HG03039 (cell line): ENCODE results near the gene RANBP9.

Experiments
- ATAC-seq: cut with Tn5 transposase; IDR thresholded peaks from one replicate; pipeline ENCODE4 v1.9.1; 2021; ENCODE audit warnings: mild to moderate bottlenecking, moderate library complexity; ENCODE audit not compliant: unreplicated experiment

Gene RANBP9

DNA sequence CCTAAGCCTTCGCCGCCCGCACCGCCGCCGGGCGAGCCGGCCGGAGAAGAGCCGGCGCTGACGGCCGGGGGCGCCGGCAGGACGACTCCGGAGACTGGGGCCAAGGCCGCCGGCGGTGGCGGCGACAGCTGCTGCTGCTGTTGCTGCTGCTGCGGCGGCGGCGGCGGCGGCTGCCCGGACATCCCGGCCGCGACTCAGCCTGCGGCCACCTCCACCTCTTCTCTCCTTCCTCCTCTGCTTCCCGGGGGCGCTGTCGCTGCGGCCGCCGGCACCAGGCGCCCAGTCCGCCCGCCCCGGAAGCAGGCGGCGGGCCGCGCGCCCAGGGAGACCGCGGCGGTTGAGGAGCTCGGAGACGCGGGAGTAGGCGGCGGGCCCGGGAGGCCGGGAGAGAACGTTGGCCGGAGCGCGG lies 307 bp downstream of the RANBP9 start:
- ATAC-seq = peak; percentile 45

GRCh38 chr6:13710552-13711323 lies 897 bp downstream of the RANBP9 start:
- ATAC-seq = peak; percentile 3

- ATAC-seq = no peak
Observed at GRCh38 chr6:13709689-13710551, 1.7 kb downstream of the RANBP9 start.

DNA sequence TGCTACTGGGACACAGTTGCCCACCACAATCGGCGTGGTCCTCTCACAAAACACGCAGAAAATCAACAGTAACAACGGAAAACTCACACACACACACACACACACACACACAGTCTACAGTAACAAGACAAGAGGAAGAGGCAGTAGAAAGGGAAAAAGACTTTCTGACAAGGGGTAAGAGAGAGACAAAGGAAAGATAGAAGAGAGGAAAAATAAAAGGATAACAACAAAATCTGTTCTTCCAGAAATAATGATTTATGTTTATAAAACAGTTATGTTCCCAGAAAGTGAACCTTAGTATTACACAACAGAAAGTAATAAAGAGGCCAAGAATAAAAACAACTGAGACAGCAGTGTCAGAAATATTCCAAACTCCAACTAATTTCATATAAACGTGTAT lies 2.9 kb downstream of the RANBP9 start:
- ATAC-seq = no peak

DNA sequence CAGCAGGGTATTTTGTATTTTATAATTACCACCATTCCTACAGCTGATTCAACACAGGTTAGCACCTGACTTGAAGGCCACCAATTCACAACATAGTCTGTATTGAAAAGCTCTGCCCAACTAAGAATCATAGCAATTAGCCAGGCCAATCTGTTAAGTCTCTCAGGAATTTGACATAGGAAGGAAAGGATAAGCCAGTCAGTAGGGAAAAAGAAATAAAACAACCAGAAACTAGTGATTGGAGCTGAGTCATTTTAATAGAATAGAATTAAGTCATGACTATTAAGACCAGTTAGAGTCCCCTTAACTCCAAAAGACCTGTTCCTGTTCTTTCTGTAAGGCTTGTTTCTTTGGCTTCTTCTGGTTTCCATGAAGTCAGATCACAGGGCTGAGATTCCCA lies 8.1 kb downstream of the RANBP9 start:
- no peak for ATAC-seq

DNA sequence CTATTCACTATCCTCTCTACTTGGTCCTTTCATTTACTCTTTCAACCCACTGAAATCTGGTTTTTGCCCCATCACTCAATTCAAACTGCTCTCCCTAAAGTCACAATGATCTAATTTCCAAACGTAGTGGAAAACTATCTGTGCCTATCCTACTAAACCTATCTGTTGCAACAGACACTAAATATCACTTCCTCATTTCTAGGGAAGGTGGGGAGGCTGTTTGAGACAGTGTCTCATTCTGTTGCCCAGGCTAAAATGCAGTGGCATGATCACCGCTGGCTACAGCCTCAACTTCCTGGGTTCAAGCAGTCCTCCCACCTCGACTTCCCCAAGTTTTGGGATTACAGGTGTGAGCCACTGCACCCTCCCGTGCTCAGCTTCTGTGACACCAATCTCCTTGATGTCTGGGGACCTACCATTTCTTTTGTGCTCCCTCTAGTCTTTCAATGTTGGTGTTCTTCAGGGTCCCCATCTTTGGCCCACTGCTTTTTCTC lies 8.8 kb downstream of the RANBP9 start:
- ATAC-seq = no peak

DNA sequence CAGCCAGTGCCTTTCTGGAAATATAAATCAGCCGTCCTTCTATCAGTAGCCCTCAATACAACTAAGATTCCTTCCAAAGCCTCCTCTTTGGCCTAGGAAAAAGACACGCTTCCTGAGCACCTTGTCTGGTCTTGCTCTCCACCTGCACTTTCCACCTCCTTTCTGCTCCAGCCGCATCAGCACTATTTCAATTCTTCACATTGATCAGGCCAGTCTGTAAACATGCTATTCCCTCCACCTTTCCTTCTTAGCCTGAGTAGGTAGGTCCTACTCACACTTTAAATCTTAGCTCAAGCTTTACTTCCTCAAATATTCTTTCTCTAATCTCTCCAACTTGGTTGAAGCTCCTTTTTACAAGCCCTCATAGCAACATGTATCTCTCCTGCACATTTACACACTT lies 11.4 kb downstream of the RANBP9 start:
- ATAC-seq = no peak

GRCh38 chr6:13698715-13699114 lies 12.9 kb downstream of the RANBP9 start:
- no peak for ATAC-seq

DNA sequence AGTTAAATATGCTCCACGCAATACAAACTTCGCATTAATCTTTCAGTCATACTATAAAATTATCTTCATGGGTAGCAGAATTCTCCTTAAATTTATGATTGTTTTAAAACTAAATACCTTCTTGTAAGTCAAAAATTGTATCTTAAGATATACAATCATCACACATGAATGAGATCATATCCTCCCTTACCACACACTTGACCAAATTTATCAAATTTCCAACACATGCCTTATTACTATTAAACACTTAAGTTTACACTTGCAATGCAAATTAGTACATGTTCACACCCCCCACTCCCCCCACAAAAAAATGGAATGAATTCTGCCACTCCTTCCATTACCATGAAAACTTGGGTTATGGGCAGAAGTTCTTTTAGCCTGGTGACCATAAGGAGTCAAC lies 13.8 kb downstream of the RANBP9 start:
- ATAC-seq = no peak

GRCh38 chr6:13696226-13696625 lies 15.4 kb downstream of the RANBP9 start:
- ATAC-seq = no peak

DNA sequence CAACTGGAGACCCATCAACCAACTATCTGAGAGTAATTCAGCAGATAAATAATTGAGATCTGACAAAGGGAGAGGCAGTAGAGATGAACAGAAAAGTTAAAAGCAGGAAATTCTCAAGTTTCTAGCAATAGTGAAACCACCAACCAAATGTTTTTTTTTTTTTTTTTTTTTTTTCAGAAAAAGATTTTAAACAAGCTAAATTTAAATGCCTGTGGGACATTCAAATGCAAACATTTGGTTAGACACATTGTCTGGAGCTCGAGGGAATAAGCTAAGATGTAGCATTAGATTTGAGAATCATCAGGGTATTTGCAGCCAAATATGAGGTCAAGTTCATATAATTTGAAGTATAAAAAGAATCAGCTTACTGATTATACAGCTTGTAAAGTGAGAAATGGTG lies 16.4 kb downstream of the RANBP9 start:
- no peak for ATAC-seq

GRCh38 chr6:13694562-13694961 lies 17.1 kb downstream of the RANBP9 start:
- ATAC-seq = no peak

DNA sequence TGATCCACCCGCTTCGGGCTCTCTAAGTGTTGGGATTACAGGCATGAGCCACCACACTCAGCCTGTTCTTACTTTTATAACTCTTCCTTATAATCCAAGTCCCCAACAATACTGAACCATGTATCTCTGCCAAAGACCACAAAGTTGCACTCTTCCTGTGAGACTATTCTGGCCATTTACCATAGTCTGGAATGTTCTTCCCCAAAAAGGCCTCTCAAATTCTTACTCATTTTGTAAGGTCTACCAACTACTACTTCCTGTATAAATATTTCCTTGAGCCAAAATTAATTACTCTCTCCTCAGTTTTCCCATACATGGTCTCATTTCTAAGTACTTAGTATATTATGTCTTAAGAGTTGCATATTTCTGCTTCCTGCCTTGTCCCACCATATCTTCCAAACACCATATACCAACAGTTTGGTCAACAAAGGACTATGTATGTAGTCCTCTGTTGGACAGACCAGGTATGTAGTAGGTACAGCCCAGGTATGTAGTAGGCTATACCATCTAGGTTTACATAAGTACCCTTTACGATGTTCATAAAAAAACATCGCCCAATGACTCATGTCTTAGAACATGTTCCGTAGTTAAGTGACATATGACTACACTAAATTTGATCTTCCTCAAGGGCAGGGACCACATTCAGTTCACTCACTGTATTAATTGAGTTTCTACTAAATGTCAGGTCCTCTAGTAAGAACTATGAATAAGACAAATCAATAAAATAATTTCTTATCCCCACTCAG lies 22.0 kb downstream of the RANBP9 start:
- ATAC-seq = no peak

DNA sequence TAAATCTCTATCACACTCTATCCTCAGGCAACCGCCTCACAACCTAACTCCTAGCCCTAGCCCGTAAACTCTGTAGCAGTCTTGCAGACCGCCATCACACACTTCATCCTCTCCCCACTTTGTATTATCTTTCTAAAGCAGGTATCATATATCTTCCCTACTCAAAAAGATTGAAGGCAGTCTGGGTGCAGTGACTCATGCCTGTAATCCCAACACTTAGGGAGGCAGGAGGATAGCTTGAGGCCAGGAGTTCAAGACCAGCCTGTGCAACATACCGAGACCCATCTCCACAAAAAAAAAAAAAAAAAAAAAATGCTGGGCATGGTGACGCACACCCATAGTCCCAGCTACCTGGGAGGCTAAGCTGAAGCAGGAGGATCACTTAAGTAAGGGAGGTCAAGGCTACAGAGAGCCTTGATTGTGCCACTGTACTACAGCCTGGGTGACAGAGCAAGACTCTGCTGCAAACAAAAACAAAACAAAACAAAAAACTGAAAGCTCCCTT lies 22.9 kb downstream of the RANBP9 start:
- no peak for ATAC-seq

GRCh38 chr6:13687917-13688351 lies 23.7 kb downstream of the RANBP9 start:
- no peak for ATAC-seq

DNA sequence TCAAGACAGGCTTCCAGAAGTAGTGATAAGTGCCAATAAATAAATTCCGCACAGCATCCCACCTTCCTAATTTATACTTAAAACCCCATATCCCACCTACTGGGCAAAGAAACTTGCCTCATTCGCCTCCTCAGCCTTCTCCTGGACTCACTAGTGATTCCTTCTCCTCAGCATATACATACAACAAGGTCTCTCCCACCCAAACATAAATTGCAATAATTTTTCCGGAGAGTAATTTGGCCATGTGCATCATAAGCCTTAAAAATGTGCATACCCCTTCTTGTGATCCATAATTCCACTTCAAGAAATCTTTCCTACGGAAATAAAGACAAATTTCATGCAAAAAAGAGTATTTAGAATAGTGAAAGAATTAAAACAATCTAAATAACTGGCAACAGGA lies 26.8 kb downstream of the RANBP9 start:
- ATAC-seq = no peak

DNA sequence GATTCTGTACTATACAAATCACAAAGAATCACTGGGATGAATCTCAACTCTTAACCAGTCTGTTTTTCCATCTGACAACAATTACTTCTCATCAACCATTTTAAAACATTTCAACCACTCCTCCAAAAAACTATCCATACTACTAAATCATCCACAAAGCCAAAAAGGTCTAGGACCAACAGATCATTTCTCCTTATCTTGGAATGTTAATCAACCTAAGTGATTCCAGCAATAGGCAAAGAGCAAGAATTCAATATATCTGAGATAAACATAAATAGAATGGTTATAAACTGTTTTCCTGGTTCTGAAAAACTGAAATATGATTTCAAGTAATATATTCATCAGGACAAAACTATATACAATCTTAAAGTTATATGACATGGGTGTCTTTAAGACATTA lies 28.6 kb downstream of the RANBP9 start:
- ATAC-seq = no peak

DNA sequence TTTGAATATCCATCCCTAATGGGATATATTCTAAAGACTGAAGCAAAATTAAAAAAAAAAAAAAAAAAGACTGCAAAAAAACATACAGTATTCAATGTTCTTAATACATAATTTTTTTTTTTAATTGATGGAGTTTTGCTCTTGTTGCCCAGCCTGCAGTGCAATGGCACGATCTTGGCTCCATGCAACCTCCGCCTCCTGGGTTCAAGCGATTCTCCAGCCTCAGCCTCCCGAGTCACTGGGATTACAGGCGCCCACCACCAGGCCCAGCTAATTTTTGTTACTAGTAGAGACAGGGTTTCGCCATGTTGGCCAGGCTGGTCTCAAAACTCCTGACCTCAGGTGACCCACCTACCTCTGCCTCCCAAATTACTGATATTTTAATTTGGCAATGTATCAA lies 29.3 kb downstream of the RANBP9 start:
- no peak for ATAC-seq

- no peak for ATAC-seq
Observed at GRCh38 chr6:13681305-13682061, 30.2 kb downstream of the RANBP9 start.

GRCh38 chr6:13680448-13680968 lies 31.1 kb downstream of the RANBP9 start:
- no peak for ATAC-seq
